ENCODE measurements around the gene BRK1. TPM values are rescaled to one million over a fixed set of nuclear protein-coding genes. Genes with fewer than 3 reads are reported as not detected.
A peak's percentile ranks its signal among the peaks of the same experiment; 100 is the strongest.

The BRK1 gene
- polyA plus RNA-seq, 2 of the 4 experiments (the other 2 are of a cell fraction) = 189 to 191 TPM

DNA sequence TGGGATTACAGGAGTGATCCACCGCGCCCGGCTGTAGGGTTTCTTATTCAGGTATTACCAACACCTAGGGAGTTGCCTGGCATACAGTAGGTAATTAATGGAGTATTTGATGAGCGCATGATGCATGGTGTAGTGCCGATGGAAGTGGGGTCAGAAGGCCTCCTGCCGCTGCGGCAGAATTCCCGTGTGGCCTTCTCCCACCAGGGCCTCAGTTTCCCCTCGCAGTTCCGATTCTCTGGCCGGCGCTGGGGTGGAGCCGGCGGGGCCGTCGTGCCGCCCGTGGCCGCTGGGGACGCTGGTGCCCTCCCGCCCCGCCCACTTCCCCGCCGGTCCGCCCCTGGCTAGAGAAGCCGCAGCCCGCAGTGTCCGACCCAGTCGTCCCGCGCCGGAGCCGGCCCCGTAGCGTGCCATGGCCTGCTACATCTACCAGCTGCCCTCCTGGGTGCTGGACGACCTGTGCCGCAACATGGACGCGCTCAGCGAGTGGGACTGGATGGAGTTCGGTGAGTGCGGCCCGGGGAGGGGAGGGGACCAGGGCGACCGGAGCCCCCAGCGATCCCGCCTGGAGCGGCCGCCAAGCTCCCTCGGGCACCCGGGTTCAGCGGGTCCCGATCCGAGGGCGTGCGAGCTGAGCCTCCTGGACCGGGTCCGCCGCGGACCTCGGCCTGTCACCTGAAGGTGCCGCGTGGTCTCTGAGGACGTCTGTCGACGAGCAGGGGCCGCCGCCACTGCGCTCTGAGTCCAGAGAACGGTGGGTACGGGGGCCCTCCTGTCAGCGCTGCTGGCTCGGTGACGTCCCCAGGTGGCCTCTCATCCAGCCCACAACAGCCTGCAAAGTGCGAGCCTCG lies 49.3 kb downstream of the BRK1 start, which contains the start of gene IRAK2:
TSS of gene IRAK2 (plus strand) at position 374 of the 848 bp plus-strand sequence. CDS start at position 410, 36 bp downstream.
- CTCF ChIA-PET = interaction anchor here (0.7 to 4.1 kb wide), 24 partner anchors 10 to 147 kb away, joined by 3 to 33 read pairs (median 4); no protein-coding TSS in a partner anchor
- ATAC-seq = peak; percentile 90 to 92
- DNase-seq (ENCODE audit: low read depth in 1 of 2, low spot score in 1 of 2) = peak; percentile 67 to 68
- peak within 1 kb of the TSS; percentile 87 for H3K4me2 ChIP-seq
- POLR2A ChIA-PET = interaction anchor here (0.6 to 2.1 kb wide), 7 partner anchors 9 to 637 kb away, joined by 3 to 13 read pairs (median 5); no protein-coding TSS in a partner anchor
- peak within 1 kb of the TSS; percentile 78 to 89 for H3K27ac ChIP-seq
- H3K4me1 ChIP-seq = peaks cover 13% of the 10 kb centered on the region
- no peak for FAIRE-seq
- peak within 1 kb of the TSS; percentile 73 for H3K4me3 ChIP-seq
- 2% methylated on average over 26 of the region's 76 CpGs for WGBS (ENCODE audit: missing lambda C conversion rate)
- H3K9me3 ChIP-seq = no peaks in the 10 kb centered on the region
- TF ChIP-seq KDM5A (IDR thresholded peaks at IDR 0.05) = no peak
- no peak for TF ChIP-seq MAFK (IDR thresholded peaks at IDR 0.05; ENCODE audit: partially characterized antibody)
- no peak for TF ChIP-seq FOSB (CRISPR knock-in tag; IDR thresholded peaks at IDR 0.05)
- TF ChIP-seq CEBPB (IDR thresholded peaks at IDR 0.05) = no peak
- TF ChIP-seq, protein P1, sequence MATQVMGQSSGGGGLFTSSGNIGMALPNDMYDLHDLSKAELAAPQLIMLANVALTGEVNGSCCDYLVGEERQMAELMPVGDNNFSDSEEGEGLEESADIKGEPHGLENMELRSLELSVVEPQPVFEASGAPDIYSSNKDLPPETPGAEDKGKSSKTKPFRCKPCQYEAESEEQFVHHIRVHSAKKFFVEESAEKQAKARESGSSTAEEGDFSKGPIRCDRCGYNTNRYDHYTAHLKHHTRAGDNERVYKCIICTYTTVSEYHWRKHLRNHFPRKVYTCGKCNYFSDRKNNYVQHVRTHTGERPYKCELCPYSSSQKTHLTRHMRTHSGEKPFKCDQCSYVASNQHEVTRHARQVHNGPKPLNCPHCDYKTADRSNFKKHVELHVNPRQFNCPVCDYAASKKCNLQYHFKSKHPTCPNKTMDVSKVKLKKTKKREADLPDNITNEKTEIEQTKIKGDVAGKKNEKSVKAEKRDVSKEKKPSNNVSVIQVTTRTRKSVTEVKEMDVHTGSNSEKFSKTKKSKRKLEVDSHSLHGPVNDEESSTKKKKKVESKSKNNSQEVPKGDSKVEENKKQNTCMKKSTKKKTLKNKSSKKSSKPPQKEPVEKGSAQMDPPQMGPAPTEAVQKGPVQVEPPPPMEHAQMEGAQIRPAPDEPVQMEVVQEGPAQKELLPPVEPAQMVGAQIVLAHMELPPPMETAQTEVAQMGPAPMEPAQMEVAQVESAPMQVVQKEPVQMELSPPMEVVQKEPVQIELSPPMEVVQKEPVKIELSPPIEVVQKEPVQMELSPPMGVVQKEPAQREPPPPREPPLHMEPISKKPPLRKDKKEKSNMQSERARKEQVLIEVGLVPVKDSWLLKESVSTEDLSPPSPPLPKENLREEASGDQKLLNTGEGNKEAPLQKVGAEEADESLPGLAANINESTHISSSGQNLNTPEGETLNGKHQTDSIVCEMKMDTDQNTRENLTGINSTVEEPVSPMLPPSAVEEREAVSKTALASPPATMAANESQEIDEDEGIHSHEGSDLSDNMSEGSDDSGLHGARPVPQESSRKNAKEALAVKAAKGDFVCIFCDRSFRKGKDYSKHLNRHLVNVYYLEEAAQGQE (IDR thresholded peaks at IDR 0.05) = no peak
- TF ChIP-seq, protein P2, sequence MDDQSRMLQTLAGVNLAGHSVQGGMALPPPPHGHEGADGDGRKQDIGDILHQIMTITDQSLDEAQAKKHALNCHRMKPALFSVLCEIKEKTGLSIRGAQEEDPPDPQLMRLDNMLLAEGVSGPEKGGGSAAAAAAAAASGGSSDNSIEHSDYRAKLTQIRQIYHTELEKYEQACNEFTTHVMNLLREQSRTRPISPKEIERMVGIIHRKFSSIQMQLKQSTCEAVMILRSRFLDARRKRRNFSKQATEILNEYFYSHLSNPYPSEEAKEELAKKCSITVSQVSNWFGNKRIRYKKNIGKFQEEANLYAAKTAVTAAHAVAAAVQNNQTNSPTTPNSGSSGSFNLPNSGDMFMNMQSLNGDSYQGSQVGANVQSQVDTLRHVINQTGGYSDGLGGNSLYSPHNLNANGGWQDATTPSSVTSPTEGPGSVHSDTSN (IDR thresholded peaks at IDR 0.05) = no peak
- no peak for TF ChIP-seq NR3C1 (IDR thresholded peaks at IDR 0.05)
- no peak for TF ChIP-seq SREBF2 (IDR thresholded peaks at IDR 0.05)
- peak; percentile 42; the same call in 2 of the 3 replicates for TF ChIP-seq SMC3 (IDR thresholded peaks at IDR 0.05)
- no peak for TF ChIP-seq BHLHE40 (IDR thresholded peaks at IDR 0.05; ENCODE audit: low read depth, low read length)
- TF ChIP-seq, protein P3, sequence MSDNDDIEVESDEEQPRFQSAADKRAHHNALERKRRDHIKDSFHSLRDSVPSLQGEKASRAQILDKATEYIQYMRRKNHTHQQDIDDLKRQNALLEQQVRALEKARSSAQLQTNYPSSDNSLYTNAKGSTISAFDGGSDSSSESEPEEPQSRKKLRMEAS (IDR thresholded peaks at IDR 0.05) = peak; percentile 65
- no peak for TF ChIP-seq KDM1A (IDR thresholded peaks at IDR 0.05; ENCODE audit: low read depth)
- TF ChIP-seq HDAC2 (IDR thresholded peaks at IDR 0.05) = no peak
- TF ChIP-seq JUNB (IDR thresholded peaks at IDR 0.05) = no peak
- no peak for TF ChIP-seq ZC3H11A (IDR thresholded peaks at IDR 0.05)
- no peak for TF ChIP-seq FOSL2 (IDR thresholded peaks at IDR 0.05)
- no peak for TF ChIP-seq FOSL2 (CRISPR knock-in tag; IDR thresholded peaks at IDR 0.05)
- TF ChIP-seq HOXB5 (CRISPR knock-in tag; IDR thresholded peaks at IDR 0.05) = no peak
- no peak for TF ChIP-seq RARB (CRISPR knock-in tag; IDR thresholded peaks at IDR 0.05)
- TF ChIP-seq, protein P4, sequence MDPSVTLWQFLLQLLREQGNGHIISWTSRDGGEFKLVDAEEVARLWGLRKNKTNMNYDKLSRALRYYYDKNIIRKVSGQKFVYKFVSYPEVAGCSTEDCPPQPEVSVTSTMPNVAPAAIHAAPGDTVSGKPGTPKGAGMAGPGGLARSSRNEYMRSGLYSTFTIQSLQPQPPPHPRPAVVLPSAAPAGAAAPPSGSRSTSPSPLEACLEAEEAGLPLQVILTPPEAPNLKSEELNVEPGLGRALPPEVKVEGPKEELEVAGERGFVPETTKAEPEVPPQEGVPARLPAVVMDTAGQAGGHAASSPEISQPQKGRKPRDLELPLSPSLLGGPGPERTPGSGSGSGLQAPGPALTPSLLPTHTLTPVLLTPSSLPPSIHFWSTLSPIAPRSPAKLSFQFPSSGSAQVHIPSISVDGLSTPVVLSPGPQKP (IDR thresholded peaks at IDR 0.05; ENCODE audit: low read depth, low read length) = no peak
- TF ChIP-seq HEYL (CRISPR knock-in tag; IDR thresholded peaks at IDR 0.05) = 0 out of 2 replicates have a peak, but pooled peaks have one; percentile 26
- no peak for TF ChIP-seq ZFP36 (IDR thresholded peaks at IDR 0.05; ENCODE audit: borderline replicate concordance, partially characterized antibody)
- no peak for TF ChIP-seq TP53 (CRISPR knock-in tag; IDR thresholded peaks at IDR 0.05)
- no peak for TF ChIP-seq ZNF302 (CRISPR knock-in tag; IDR thresholded peaks at IDR 0.05)
- TF ChIP-seq TFCP2L1 (CRISPR knock-in tag; IDR thresholded peaks at IDR 0.05) = no peak
- peak; percentile 24; the same call in 1 of the 2 replicates for TF ChIP-seq GATA3 (IDR thresholded peaks at IDR 0.05; ENCODE audit: borderline replicate concordance)
- TF ChIP-seq RAD21 (conservative IDR thresholded peaks at IDR 0.05 in 1 of 2, IDR thresholded peaks at IDR 0.05 in 1 of 2) = peak; percentile 2 to 56; a peak in 3 of 5 replicates
- TF ChIP-seq, protein P5, sequence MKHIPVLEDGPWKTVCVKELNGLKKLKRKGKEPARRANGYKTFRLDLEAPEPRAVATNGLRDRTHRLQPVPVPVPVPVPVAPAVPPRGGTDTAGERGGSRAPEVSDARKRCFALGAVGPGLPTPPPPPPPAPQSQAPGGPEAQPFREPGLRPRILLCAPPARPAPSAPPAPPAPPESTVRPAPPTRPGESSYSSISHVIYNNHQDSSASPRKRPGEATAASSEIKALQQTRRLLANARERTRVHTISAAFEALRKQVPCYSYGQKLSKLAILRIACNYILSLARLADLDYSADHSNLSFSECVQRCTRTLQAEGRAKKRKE (CRISPR knock-in tag; IDR thresholded peaks at IDR 0.05; ENCODE audit: low read depth) = no peak
- no peak for TF ChIP-seq EHF (CRISPR knock-in tag; IDR thresholded peaks at IDR 0.05)
- peak in 1 of 2 experiments; percentile 40; a peak in 2 of 5 replicates for TF ChIP-seq JUN (IDR thresholded peaks at IDR 0.05)
- TF ChIP-seq NFE2L2 (conservative IDR thresholded peaks at IDR 0.05; ENCODE audit: low read length) = no peak
- no peak for TF ChIP-seq POLR2AphosphoS2 (conservative IDR thresholded peaks at IDR 0.05; ENCODE audit: low read length)
- no peak; the same call in none of the 2 replicates for TF ChIP-seq PHF8 (IDR thresholded peaks at IDR 0.05; ENCODE audit: borderline replicate concordance, low read depth)
- TF ChIP-seq NPAS2 (CRISPR knock-in tag; IDR thresholded peaks at IDR 0.05; ENCODE audit: borderline replicate concordance) = no peak

Measured in A549 (cell line).